ENCODE measurements around the gene HECW1. TPM values are rescaled to one million over a fixed set of nuclear protein-coding genes. Genes with fewer than 3 reads are reported as not detected.
A peak's percentile ranks its signal among the peaks of the same experiment; 100 is the strongest.
"Not testable (repeated sequence)": the region's sequence is repeated elsewhere in the genome, so short reads cannot be mapped to it uniquely, and the experiment has no call there.

The HECW1 gene
- total RNA-seq, result 0.51 TPM

GRCh38 chr7:43112459-43112940, at the start of gene HECW1:
Gene HECW1 (plus strand): TSS chr7:43112647. CDS start chr7:43243906, 131,259 bp downstream.
- peak; percentile 15 for DNase-seq

GRCh38 chr7:43071604-43072003, 40.8 kb upstream of the HECW1 start:
- peak; percentile 18 for DNase-seq

- no peak for DNase-seq
Observed at GRCh38 chr7:43072530-43072929, 39.9 kb upstream of the HECW1 start.

GRCh38 chr7:43073811-43074210, 38.6 kb upstream of the HECW1 start:
- DNase-seq, result not testable (repeated sequence)

- DNase-seq, result no peak
Observed at GRCh38 chr7:43076189-43076605, 36.2 kb upstream of the HECW1 start.

GRCh38 chr7:43076606-43077005, 35.8 kb upstream of the HECW1 start:
- DNase-seq, result no peak

- DNase-seq, result peak; percentile 3
Observed at GRCh38 chr7:43077285-43077684, 35.2 kb upstream of the HECW1 start.

GRCh38 chr7:43077732-43078391, 34.6 kb upstream of the HECW1 start:
- DNase-seq, result no peak

GRCh38 chr7:43078794-43079193, 33.7 kb upstream of the HECW1 start:
- no peak for DNase-seq

- DNase-seq, result no peak
Observed at GRCh38 chr7:43081603-43082002, 30.8 kb upstream of the HECW1 start.

GRCh38 chr7:43083106-43083505, 29.3 kb upstream of the HECW1 start:
- DNase-seq, result no peak

GRCh38 chr7:43085017-43085416, 27.4 kb upstream of the HECW1 start:
- no peak for DNase-seq

GRCh38 chr7:43085992-43086391, 26.5 kb upstream of the HECW1 start:
- DNase-seq, result no peak

GRCh38 chr7:43092819-43093218, 19.6 kb upstream of the HECW1 start:
- no peak for DNase-seq

- no peak for DNase-seq
Observed at GRCh38 chr7:43096875-43097274, 15.6 kb upstream of the HECW1 start.

GRCh38 chr7:43099750-43100149, 12.7 kb upstream of the HECW1 start:
- no peak for DNase-seq

- no peak for DNase-seq
Observed at GRCh38 chr7:43104874-43105520, 7.5 kb upstream of the HECW1 start.

- DNase-seq, result no peak
Observed at GRCh38 chr7:43105521-43106120, 6.8 kb upstream of the HECW1 start.

GRCh38 chr7:43108255-43109011, 4.0 kb upstream of the HECW1 start:
- peak; percentile 78 for DNase-seq

- no peak for DNase-seq
Observed at GRCh38 chr7:43110791-43111535, 1.5 kb upstream of the HECW1 start.

- DNase-seq, result no peak
Observed at GRCh38 chr7:43111630-43112458, 603 bp upstream of the HECW1 start.
